Fibroblast of lung (primary cell): ENCODE data around the gene EIF4A3.

Source experiments
- EZH2 ChIP-seq: IDR thresholded peaks from 2 replicates; pipeline ENCODE4 v1.5.1; 2012; ENCODE audit warnings: low read length, control low read depth, mild to moderate bottlenecking; ENCODE audit errors: missing control alignments
- TF ChIP-seq, protein P1 (sequence below), 2 donors: IDR thresholded peaks in 1 of 2; conservative IDR thresholded peaks in 1 of 2; 1 replicate in 1 of 2; 2 replicates in 1 of 2; pipeline ENCODE4 v1.5.1; 2011 to 2012; ENCODE audit warnings: low read length in 2 of 2, control low read depth in 1 of 2, inconsistent platforms in 1 of 2, low read depth in 1 of 2, mild to moderate bottlenecking in 1 of 2

GRCh38 chr17:80119271-80119791 lies 27.6 kb downstream of the EIF4A3 start:
- TF ChIP-seq, protein P1, sequence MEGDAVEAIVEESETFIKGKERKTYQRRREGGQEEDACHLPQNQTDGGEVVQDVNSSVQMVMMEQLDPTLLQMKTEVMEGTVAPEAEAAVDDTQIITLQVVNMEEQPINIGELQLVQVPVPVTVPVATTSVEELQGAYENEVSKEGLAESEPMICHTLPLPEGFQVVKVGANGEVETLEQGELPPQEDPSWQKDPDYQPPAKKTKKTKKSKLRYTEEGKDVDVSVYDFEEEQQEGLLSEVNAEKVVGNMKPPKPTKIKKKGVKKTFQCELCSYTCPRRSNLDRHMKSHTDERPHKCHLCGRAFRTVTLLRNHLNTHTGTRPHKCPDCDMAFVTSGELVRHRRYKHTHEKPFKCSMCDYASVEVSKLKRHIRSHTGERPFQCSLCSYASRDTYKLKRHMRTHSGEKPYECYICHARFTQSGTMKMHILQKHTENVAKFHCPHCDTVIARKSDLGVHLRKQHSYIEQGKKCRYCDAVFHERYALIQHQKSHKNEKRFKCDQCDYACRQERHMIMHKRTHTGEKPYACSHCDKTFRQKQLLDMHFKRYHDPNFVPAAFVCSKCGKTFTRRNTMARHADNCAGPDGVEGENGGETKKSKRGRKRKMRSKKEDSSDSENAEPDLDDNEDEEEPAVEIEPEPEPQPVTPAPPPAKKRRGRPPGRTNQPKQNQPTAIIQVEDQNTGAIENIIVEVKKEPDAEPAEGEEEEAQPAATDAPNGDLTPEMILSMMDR (conservative IDR thresholded peaks at IDR 0.05 in 1 of 2, IDR thresholded peaks at IDR 0.05 in 1 of 2; ENCODE audit: low read depth in 1 of 2, low read length in 2 of 2): no peak
- TF ChIP-seq EZH2: no peak
